ENCODE results near the gene CTXN1.
"Not testable (repeated sequence)": the region's sequence is repeated elsewhere in the genome, so short reads cannot be mapped to it uniquely, and the experiment has no call there.

Gene CTXN1

GRCh38 chr19:7944177-7944761, 18.3 kb upstream of the CTXN1 start:
- peak; percentile 88 for DNase-seq (ENCODE audit: low spot score)

- peak; percentile 99 for DNase-seq (ENCODE audit: low spot score)
Observed at GRCh38 chr19:7943444-7944176, 17.7 kb upstream of the CTXN1 start, which contains the start of gene TIMM44. TIMM44 (minus strand) TSS chr19:7943666; CDS start chr19:7943651, 15 bp downstream.

GRCh38 chr19:7942981-7943443, 17.1 kb upstream of the CTXN1 start:
- DNase-seq (ENCODE audit: low spot score), result no peak

- DNase-seq (ENCODE audit: low spot score), result no peak
Observed at GRCh38 chr19:7941895-7942596, 16.1 kb upstream of the CTXN1 start.

GRCh38 chr19:7940841-7941240, 14.9 kb upstream of the CTXN1 start:
- no peak for DNase-seq (ENCODE audit: low spot score)

GRCh38 chr19:7934766-7935165, 8.8 kb upstream of the CTXN1 start:
- DNase-seq (ENCODE audit: low spot score), result no peak

- no peak for DNase-seq (ENCODE audit: low spot score)
Observed at GRCh38 chr19:7933828-7934725, 8.1 kb upstream of the CTXN1 start.

- DNase-seq (ENCODE audit: low spot score), result no peak
Observed at GRCh38 chr19:7933411-7933810, 7.5 kb upstream of the CTXN1 start.

GRCh38 chr19:7932930-7933300, 7.0 kb upstream of the CTXN1 start:
- no peak for DNase-seq (ENCODE audit: low spot score)

GRCh38 chr19:7932276-7932929, 6.5 kb upstream of the CTXN1 start:
- no peak for DNase-seq (ENCODE audit: low spot score)

- no peak for DNase-seq (ENCODE audit: low spot score)
Observed at GRCh38 chr19:7931221-7932061, 5.5 kb upstream of the CTXN1 start.

- DNase-seq (ENCODE audit: low spot score), result no peak
Observed at GRCh38 chr19:7930765-7931164, 4.8 kb upstream of the CTXN1 start.

- DNase-seq (ENCODE audit: low spot score), result not testable (repeated sequence)
Observed at GRCh38 chr19:7930030-7930429, 4.1 kb upstream of the CTXN1 start.

- peak; percentile 84 for DNase-seq (ENCODE audit: low spot score)
Observed at GRCh38 chr19:7928741-7929701, 3.1 kb upstream of the CTXN1 start.

GRCh38 chr19:7928334-7928706, 2.4 kb upstream of the CTXN1 start:
- no peak for DNase-seq (ENCODE audit: low spot score)

- DNase-seq (ENCODE audit: low spot score), result no peak
Observed at GRCh38 chr19:7927605-7928333, 1.8 kb upstream of the CTXN1 start.

GRCh38 chr19:7926727-7927604, 1.0 kb upstream of the CTXN1 start:
- DNase-seq (ENCODE audit: low spot score), result no peak

Measured in hepatic stellate cell (primary cell).